DND-41 (cell line): ENCODE measurements around the gene FNDC10.
"Not testable (repeated sequence)": the region's sequence is repeated elsewhere in the genome, so short reads cannot be mapped to it uniquely, and the experiment has no call there.

ENCODE experiments used
- CTCF ChIP-seq: IDR thresholded peaks from 2 replicates; pipeline ENCODE4 v1.5.1; 2012; ENCODE audit warnings: borderline replicate concordance, low read length, moderate library complexity, mild to moderate bottlenecking; ENCODE audit not compliant: poor library complexity, severe bottlenecking; ENCODE audit errors: extremely low read depth
- EZH2 ChIP-seq: IDR thresholded peaks from 3 replicates; pipeline ENCODE4 v1.6.1; 2012; ENCODE audit warnings: borderline replicate concordance, low read depth, mild to moderate bottlenecking, moderate library complexity, low read length, inconsistent platforms; ENCODE audit not compliant: severe bottlenecking

- not testable (repeated sequence) for TF ChIP-seq CTCF, EZH2
These were observed 48.3 kb upstream of the FNDC10 start for GRCh38 chr1:1648265-1648664.
